AG04449 (cell line): ENCODE measurements around the gene NPY2R.

Source experiments
- CTCF ChIA-PET: fragments of 350-600 bp; formaldehyde crosslinking; extraction: SDS; loops from one replicate; lab custom pipeline; 2021; ENCODE audit warnings: antibody characterized with exemption; lab: Yijun Ruan, JAX
- POLR2A ChIA-PET: fragments of 400-600, 350-600 bp; formaldehyde crosslinking; extraction: SDS; loops from one replicate; lab custom pipeline; 2020; ENCODE audit warnings: antibody characterized with exemption, inconsistent platforms; lab: Yijun Ruan, JAX
- DNase-seq: peaks from one replicate; pipeline ENCODE4 v3.0.0-alpha.2; 2010; ENCODE audit warnings: low read depth, low spot score
- H3K4me3 ChIP-seq: 2 replicates; pipeline ENCODE4 v1.5.1; 2011; ENCODE audit warnings: low read depth, mild to moderate bottlenecking, control low read depth, low read length
- TF ChIP-seq, protein P1 (sequence below): IDR thresholded peaks from one replicate; pipeline ENCODE4 v1.5.1; 2011; ENCODE audit warnings: mild to moderate bottlenecking, moderate library complexity, low read length, control low read depth, inconsistent platforms; ENCODE audit not compliant: insufficient read depth; ENCODE audit errors: missing control alignments

The NPY2R gene

GRCh38 chr4:155241225-155241624 is 32.8 kb downstream of the NPY2R start:
- ChIA-PET CTCF (no interaction called here), POLR2A (no interaction called here)
- no peak overlapping the region for H3K4me3 ChIP-seq
- TF ChIP-seq, protein P1, sequence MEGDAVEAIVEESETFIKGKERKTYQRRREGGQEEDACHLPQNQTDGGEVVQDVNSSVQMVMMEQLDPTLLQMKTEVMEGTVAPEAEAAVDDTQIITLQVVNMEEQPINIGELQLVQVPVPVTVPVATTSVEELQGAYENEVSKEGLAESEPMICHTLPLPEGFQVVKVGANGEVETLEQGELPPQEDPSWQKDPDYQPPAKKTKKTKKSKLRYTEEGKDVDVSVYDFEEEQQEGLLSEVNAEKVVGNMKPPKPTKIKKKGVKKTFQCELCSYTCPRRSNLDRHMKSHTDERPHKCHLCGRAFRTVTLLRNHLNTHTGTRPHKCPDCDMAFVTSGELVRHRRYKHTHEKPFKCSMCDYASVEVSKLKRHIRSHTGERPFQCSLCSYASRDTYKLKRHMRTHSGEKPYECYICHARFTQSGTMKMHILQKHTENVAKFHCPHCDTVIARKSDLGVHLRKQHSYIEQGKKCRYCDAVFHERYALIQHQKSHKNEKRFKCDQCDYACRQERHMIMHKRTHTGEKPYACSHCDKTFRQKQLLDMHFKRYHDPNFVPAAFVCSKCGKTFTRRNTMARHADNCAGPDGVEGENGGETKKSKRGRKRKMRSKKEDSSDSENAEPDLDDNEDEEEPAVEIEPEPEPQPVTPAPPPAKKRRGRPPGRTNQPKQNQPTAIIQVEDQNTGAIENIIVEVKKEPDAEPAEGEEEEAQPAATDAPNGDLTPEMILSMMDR = no peak
- DNase-seq = no peak

DNA sequence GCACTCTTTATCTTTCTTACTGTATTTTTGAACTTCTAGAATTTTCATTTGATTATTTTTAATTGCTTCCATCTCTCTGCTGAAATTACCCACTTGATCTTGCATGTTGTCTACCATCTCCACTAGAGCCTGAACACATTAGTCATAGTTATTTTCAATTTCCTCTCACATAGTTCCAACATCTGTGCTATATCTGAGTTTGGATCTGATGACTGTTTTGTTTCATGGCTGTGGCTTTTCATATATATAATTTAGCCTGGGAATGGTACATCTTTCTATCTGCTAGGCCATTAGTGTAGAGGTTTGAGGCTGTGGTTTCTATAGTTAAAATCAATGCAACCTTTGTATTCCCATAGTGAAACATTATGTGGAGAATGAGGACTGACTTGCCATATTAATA is 33.2 kb downstream of the NPY2R start:
- no peak for DNase-seq
- TF ChIP-seq, protein P1 = no peak
- ChIA-PET POLR2A (no interaction called here), CTCF (no interaction called here)
- H3K4me3 ChIP-seq = no peak overlapping the region

- DNase-seq = no peak
- ChIA-PET CTCF (no interaction called here), POLR2A (no interaction called here)
- H3K4me3 ChIP-seq = no peak overlapping the region
- TF ChIP-seq, protein P1 = no peak
Measured at GRCh38 chr4:155245105-155245504, 36.7 kb downstream of the NPY2R start.

GRCh38 chr4:155248002-155248896 is 39.8 kb downstream of the NPY2R start:
- TF ChIP-seq, protein P1 = no peak
- no peak overlapping the region for H3K4me3 ChIP-seq
- ChIA-PET POLR2A (no interaction called here), CTCF (no interaction called here)
- no peak for DNase-seq

- TF ChIP-seq, protein P1 = no peak
- ChIA-PET POLR2A (no interaction called here), CTCF (no interaction called here)
- no peak for DNase-seq
- no peak overlapping the region for H3K4me3 ChIP-seq
Measured at GRCh38 chr4:155249016-155249566, 40.7 kb downstream of the NPY2R start.

DNA sequence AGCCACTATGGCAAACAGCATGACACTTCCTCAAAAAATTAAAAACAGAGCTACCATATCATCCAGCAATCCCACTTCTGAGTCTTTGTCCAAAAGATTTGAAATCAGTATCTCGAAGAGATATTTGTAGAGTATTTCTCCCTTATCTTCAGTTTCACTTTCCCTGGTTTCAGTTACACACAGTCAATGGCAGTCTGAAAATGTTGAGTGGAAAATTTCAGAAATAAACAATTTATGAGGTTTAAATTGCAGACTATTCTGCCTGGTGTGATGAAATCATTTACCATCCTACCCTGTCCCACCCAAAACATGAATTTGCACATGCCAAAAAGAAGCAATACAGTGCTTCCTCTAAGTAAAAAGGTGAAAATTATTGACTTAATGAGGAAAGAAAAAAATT is 43.9 kb downstream of the NPY2R start:
- no peak for DNase-seq
- POLR2A ChIA-PET = no interaction called here
- H3K4me3 ChIP-seq = no peak overlapping the region
- TF ChIP-seq, protein P1 = no peak
- CTCF ChIA-PET = no interaction called here
